Progenitor cell of endocrine pancreas (in vitro differentiated cells): ENCODE measurements around the gene SERPINA9. TPM values are rescaled to one million over a fixed set of nuclear protein-coding genes. Genes with fewer than 3 reads are reported as not detected.

Source experiments
- DNase-seq: peaks from one replicate; pipeline ENCODE4 v3.0.0; 2021; ENCODE audit warnings: low spot score; ENCODE audit not compliant: unreplicated experiment
- H3K27ac Mint-ChIP-seq: 2 replicates; pipeline ENCODE4 v1.8.0; 2021; ENCODE audit warnings: mild to moderate bottlenecking, moderate library complexity, mixed read lengths
- H3K27me3 Mint-ChIP-seq: 2 replicates; pipeline ENCODE4 v1.8.0; 2021; ENCODE audit warnings: mixed read lengths
- H3K36me3 Mint-ChIP-seq: 2 replicates; pipeline ENCODE4 v1.8.0; 2022; ENCODE audit warnings: mixed read lengths; ENCODE audit not compliant: insufficient read depth
- H3K4me1 Mint-ChIP-seq: 2 replicates; pipeline ENCODE4 v1.8.0; 2021; ENCODE audit warnings: low read depth, mixed read lengths
- H3K4me3 Mint-ChIP-seq: 2 replicates; pipeline ENCODE4 v1.8.0; 2021; ENCODE audit warnings: low read depth, mild to moderate bottlenecking, moderate library complexity, mixed read lengths
- H3K9me3 Mint-ChIP-seq: 2 replicates; pipeline ENCODE4 v1.8.0; 2021; ENCODE audit warnings: low read depth, mixed read lengths
- CTCF ChIP-seq: fragments of 200-600 bp; sonication (generic); IDR thresholded peaks from one replicate; pipeline ENCODE4 v1.5.0; 2021; ENCODE audit warnings: antibody characterized with exemption, mild to moderate bottlenecking; ENCODE audit not compliant: unreplicated experiment
- total RNA-seq: library from RNA; stranded (reverse); gene quantifications from 2 replicates; pipeline ENCODE4 v1.2.1, GENCODE V29; 2021

The SERPINA9 gene
- total RNA-seq, 1 donor from 2014 or later = not detected

GRCh38 chr14:94509356-94509755, 33.4 kb upstream of the SERPINA9 start, which contains the start of gene SERPINA12:
Gene SERPINA12 (minus strand): TSS chr14:94509469. CDS start chr14:94498397, 11,072 bp downstream.
- Mint-ChIP-seq H3K27ac (no peak within 1 kb of the TSS), H3K27me3 (no peaks in the 10 kb centered on the region), H3K9me3 (no peaks in the 10 kb centered on the region), H3K4me1 (peaks cover 3% of the 10 kb centered on the region), H3K4me3 (no peak within 1 kb of the TSS), H3K36me3 (no peaks in the 10 kb centered on the region)
- DNase-seq = no peak
- no peak for TF ChIP-seq CTCF

- Mint-ChIP-seq H3K27me3 (no peaks in the 10 kb centered on the region), H3K4me3 (no peak overlapping the region), H3K27ac (no peak overlapping the region), H3K36me3 (no peaks in the 10 kb centered on the region), H3K4me1 (peaks cover 5% of the 10 kb centered on the region), H3K9me3 (no peaks in the 10 kb centered on the region)
- DNase-seq = no peak
- no peak for TF ChIP-seq CTCF
Observed at GRCh38 chr14:94505641-94506040, 29.6 kb upstream of the SERPINA9 start.

- H3K27ac Mint-ChIP-seq = no peak overlapping the region
- H3K36me3 Mint-ChIP-seq = no peaks in the 10 kb centered on the region
- H3K9me3 Mint-ChIP-seq = no peaks in the 10 kb centered on the region
- H3K4me3 Mint-ChIP-seq = no peak overlapping the region
- TF ChIP-seq CTCF = no peak
- peaks cover 5% of the 10 kb centered on the region for H3K4me1 Mint-ChIP-seq
- peaks cover 1% of the 10 kb centered on the region for H3K27me3 Mint-ChIP-seq
- DNase-seq = no peak
Observed at GRCh38 chr14:94505206-94505605, 29.2 kb upstream of the SERPINA9 start.

DNA sequence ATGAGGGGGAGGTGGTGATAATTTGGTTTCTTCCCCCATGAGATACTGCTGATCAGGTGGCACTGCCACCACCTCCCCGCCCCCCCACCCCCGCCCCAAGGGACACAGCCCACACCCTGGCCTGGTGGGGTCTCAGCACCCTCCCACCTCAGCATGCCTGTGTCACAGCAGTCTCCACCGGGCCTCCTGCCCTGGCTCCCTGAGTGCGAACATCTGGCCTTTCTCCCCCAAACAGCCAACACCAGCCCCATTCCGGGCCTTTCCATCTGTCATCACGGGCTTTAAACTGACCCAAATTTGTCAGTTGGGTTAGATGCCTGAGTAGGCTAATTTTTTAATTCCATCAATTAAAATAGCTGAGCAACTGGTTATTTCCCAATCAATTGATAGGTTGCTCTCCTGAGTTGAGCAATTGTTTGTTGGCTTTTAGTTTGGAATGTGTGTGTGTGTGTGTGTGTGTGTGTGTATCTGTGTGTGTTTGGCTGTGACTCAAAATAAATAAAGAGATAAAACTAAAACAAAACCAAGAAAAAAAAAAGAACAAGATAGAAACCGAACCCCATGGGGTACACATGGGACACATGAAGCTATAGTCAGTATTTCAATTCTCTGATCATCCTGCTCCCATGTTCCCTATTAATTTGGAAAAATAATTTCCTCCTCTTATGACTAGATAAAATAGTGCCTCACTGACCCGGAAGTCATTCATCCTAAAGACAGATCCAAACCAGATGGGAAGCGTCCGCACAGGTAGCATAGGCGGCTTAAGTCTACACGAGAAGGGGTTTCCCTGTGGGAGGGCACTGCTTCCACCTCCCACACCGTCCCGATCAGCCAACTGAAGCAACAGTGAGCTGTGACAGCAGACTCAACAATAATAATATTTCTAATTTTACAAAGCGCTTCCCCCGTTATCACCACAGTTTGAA, 25.9 kb upstream of the SERPINA9 start:
- Mint-ChIP-seq H3K4me3 (no peak overlapping the region), H3K27me3 (peaks cover 6% of the 10 kb centered on the region), H3K27ac (no peak overlapping the region), H3K4me1 (peaks cover 2% of the 10 kb centered on the region), H3K9me3 (no peaks in the 10 kb centered on the region), H3K36me3 (no peaks in the 10 kb centered on the region)
- no peak for TF ChIP-seq CTCF
- no peak for DNase-seq

- no peaks in the 10 kb centered on the region for H3K9me3 Mint-ChIP-seq
- no peak overlapping the region for H3K27ac Mint-ChIP-seq
- peaks cover 2% of the 10 kb centered on the region for H3K4me1 Mint-ChIP-seq
- no peak overlapping the region for H3K4me3 Mint-ChIP-seq
- no peaks in the 10 kb centered on the region for H3K36me3 Mint-ChIP-seq
- TF ChIP-seq CTCF = no peak
- DNase-seq = no peak
- peaks cover 10% of the 10 kb centered on the region for H3K27me3 Mint-ChIP-seq
Observed at GRCh38 chr14:94500264-94500663, 24.3 kb upstream of the SERPINA9 start.
